OCI-LY3 (cell line): ENCODE measurements around the gene PPHLN1.

Experiments used
- CTCF ChIP-seq: fragments of 200-600, 300-600 bp; sonication (generic); IDR thresholded peaks from 2 replicates; pipeline ENCODE4 v1.5.1; 2014; ENCODE audit warnings: antibody characterized with exemption, low read length, low read depth
- EZH2phosphoT487 ChIP-seq: fragments of 200-600 bp; shearing (Covaris generic); IDR thresholded peaks from 2 replicates; pipeline ENCODE4 v1.6.1; 2018; ENCODE audit warnings: antibody characterized with exemption, mixed run types, low read depth

- TF ChIP-seq CTCF = no peak
- no peak for TF ChIP-seq EZH2phosphoT487
Measured at GRCh38 chr12:42486407-42486806, 160.4 kb downstream of the PPHLN1 start.
